Skeletal muscle satellite cell (primary cell): ENCODE data around the gene TTR.

Experiments used
- H3K27me3 ChIP-seq: 2 replicates; pipeline ENCODE4 v1.7.0; 2013; ENCODE audit warnings: low read length; ENCODE audit not compliant: control insufficient read depth, insufficient read depth
- H3K36me3 ChIP-seq: 2 replicates; pipeline ENCODE4 v1.7.0; 2013; ENCODE audit warnings: mild to moderate bottlenecking, control low read depth, low read length; ENCODE audit not compliant: insufficient read depth
- H3K4me1 ChIP-seq: 2 replicates; pipeline ENCODE4 v1.7.0; 2013; ENCODE audit warnings: low read length; ENCODE audit not compliant: control insufficient read depth, insufficient read depth
- H3K4me2 ChIP-seq: 2 replicates; pipeline ENCODE4 v1.7.0; 2013; ENCODE audit warnings: mild to moderate bottlenecking, low read length
- H3K4me3 ChIP-seq: 2 replicates; pipeline ENCODE4 v1.7.0; 2013; ENCODE audit warnings: low read length
- H3K9ac ChIP-seq: 2 replicates; pipeline ENCODE4 v1.7.0; 2013; ENCODE audit warnings: mild to moderate bottlenecking, low read depth, low read length, moderate library complexity
- H3K9me3 ChIP-seq: replicated peaks from 2 replicates; pipeline ENCODE4 v1.7.0; 2013; ENCODE audit warnings: mild to moderate bottlenecking, control low read depth, low read length

Gene TTR

GRCh38 chr18:31565345-31565744, 26.3 kb upstream of the TTR start:
- no peaks in the 10 kb centered on the region for H3K36me3 ChIP-seq
- H3K9ac ChIP-seq, result no peak overlapping the region
- H3K4me2 ChIP-seq, result no peak overlapping the region
- H3K4me1 ChIP-seq, result no peaks in the 10 kb centered on the region
- H3K9me3 ChIP-seq, result no peaks in the 10 kb centered on the region
- H3K27me3 ChIP-seq, result peaks cover 4% of the 10 kb centered on the region
- H3K4me3 ChIP-seq, result no peak overlapping the region

- no peak overlapping the region for H3K4me3 ChIP-seq
- H3K36me3 ChIP-seq, result no peaks in the 10 kb centered on the region
- H3K9ac ChIP-seq, result no peak overlapping the region
- H3K4me2 ChIP-seq, result no peak overlapping the region
- H3K27me3 ChIP-seq, result peaks cover 4% of the 10 kb centered on the region
- no peaks in the 10 kb centered on the region for H3K9me3 ChIP-seq
- H3K4me1 ChIP-seq, result no peaks in the 10 kb centered on the region
Observed at GRCh38 chr18:31565782-31566512, 25.7 kb upstream of the TTR start.

DNA sequence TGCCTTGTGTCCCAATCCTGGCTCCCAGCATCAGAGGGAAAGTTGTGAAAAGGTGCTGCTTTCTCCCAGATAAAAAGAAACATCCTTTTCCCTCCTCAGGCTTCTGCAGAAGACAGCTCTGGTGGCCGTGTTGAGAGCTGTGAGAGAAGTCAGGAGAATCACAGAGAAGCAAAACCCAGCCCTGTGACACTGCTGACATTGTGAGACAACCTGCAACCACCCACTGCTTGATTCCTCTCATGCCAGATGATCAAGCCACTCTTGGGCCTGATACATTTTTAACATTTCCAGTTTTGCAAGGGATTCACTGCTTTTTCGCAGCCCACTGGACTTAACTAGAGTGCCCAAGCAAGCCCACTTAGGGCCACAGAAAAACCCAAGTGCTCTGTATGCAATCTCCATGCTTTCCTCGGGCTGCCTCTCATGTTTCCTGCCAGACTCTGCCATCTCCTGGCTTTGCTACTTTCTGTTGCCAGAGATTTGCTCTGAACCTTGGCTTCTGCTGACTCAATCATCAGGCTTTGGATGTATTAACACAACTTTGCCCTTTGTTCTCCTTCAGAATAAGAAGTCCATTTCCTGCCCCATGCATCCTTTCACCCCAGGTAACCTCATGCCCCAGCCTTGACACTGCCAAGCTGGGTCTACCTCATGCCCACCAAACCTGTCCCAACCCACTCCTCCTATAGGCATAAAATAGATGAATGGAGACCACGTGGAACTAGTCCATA, 24.9 kb upstream of the TTR start:
- H3K4me1 ChIP-seq, result no peaks in the 10 kb centered on the region
- H3K9ac ChIP-seq, result no peak overlapping the region
- no peak overlapping the region for H3K4me2 ChIP-seq
- H3K9me3 ChIP-seq, result no peaks in the 10 kb centered on the region
- no peaks in the 10 kb centered on the region for H3K36me3 ChIP-seq
- no peak overlapping the region for H3K4me3 ChIP-seq
- peaks cover 4% of the 10 kb centered on the region for H3K27me3 ChIP-seq

GRCh38 chr18:31572368-31572767, 19.3 kb upstream of the TTR start:
- Histone ChIP-seq H3K4me3 (no peak overlapping the region), H3K4me1 (no peaks in the 10 kb centered on the region), H3K27me3 (no peaks in the 10 kb centered on the region), H3K36me3 (no peaks in the 10 kb centered on the region), H3K9me3 (no peaks in the 10 kb centered on the region), H3K9ac (no peak overlapping the region), H3K4me2 (no peak overlapping the region)

DNA sequence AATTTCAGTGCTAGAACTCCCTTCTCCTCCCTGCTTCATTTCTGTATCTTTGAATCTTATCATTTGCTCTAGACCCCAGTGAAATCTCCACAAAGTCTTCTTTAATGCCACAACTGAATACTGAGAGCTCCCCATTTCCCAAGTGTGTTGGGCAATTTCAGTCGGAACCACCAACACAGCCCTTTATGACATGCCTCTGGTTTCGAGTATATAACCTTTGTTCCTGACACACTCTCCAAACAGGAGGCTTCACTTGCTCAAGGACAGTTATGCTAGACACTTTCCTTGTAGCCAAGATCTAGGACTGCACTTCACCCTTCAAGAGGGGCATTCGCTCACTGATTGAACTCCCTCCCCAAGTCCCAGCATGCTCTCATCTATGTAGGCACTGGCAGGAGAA, 18.6 kb upstream of the TTR start:
- no peaks in the 10 kb centered on the region for H3K4me1 ChIP-seq
- H3K36me3 ChIP-seq, result no peaks in the 10 kb centered on the region
- H3K27me3 ChIP-seq, result no peaks in the 10 kb centered on the region
- H3K4me2 ChIP-seq, result no peak overlapping the region
- H3K4me3 ChIP-seq, result no peak overlapping the region
- no peak overlapping the region for H3K9ac ChIP-seq
- H3K9me3 ChIP-seq, result no peaks in the 10 kb centered on the region

DNA sequence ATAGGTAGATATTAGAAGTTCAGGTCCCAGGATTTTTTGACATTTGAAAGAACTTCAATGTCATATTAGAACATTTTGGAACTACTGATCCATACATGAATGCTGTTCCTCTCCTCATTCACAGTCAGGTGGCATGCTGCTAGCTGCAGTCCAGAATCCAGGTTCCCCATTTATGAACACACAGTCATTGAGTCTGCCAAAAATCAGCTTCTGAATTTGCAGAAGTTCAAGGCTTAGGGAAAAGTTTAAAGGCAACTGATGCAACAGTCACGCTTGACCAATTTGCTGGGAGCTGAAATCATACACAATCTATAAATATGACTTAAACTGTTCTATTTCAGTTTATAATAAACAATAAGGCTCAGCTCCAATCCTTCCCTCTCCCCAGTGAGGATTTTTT, 17.3 kb upstream of the TTR start:
- H3K36me3 ChIP-seq, result no peaks in the 10 kb centered on the region
- H3K4me1 ChIP-seq, result no peaks in the 10 kb centered on the region
- H3K9ac ChIP-seq, result no peak overlapping the region
- no peak overlapping the region for H3K4me3 ChIP-seq
- no peaks in the 10 kb centered on the region for H3K9me3 ChIP-seq
- no peak overlapping the region for H3K4me2 ChIP-seq
- no peaks in the 10 kb centered on the region for H3K27me3 ChIP-seq

DNA sequence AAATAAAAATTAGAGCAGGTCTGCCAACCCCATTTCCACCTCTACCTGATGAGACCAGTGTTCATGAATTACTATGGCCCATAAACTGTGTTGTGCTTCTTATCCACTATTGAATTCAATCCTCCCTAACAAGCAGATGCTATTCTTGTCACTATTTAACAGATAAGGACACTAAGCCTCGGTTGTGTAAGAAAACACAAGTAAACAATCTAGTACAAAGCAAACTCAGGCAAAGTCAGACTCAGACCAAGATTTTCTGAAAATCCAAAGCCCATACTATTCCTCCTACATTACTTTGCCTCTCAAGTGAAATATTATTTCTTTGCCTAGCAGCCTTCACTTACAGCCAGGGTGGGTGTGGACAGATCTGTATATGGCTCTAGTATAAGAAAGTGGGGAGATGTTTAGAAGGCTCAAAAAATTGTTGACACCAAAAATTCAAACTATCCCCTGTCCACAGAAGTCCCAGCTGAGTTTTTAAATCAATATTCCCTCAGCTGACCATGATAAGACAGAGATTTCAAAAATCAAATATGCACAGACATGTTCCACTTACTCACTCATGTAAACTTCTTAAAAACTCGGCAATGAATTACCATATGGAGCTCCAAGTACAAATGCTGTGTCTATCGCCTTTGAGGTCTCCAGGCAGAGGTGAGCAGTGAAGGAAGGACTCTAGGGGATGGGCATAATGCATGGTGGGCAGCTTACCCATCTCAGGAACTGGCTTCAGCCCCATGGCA, 16.0 kb upstream of the TTR start:
- Histone ChIP-seq H3K4me2 (no peak overlapping the region), H3K4me1 (no peaks in the 10 kb centered on the region), H3K9me3 (no peaks in the 10 kb centered on the region), H3K27me3 (no peaks in the 10 kb centered on the region), H3K9ac (no peak overlapping the region), H3K4me3 (no peak overlapping the region), H3K36me3 (no peaks in the 10 kb centered on the region)

GRCh38 chr18:31576670-31577069, 15.0 kb upstream of the TTR start:
- Histone ChIP-seq H3K9me3 (no peaks in the 10 kb centered on the region), H3K36me3 (no peaks in the 10 kb centered on the region), H3K9ac (no peak overlapping the region), H3K4me2 (no peak overlapping the region), H3K4me1 (no peaks in the 10 kb centered on the region), H3K27me3 (no peaks in the 10 kb centered on the region), H3K4me3 (no peak overlapping the region)

- no peak overlapping the region for H3K9ac ChIP-seq
Observed at GRCh38 chr18:31577195-31577594, 14.5 kb upstream of the TTR start.

DNA sequence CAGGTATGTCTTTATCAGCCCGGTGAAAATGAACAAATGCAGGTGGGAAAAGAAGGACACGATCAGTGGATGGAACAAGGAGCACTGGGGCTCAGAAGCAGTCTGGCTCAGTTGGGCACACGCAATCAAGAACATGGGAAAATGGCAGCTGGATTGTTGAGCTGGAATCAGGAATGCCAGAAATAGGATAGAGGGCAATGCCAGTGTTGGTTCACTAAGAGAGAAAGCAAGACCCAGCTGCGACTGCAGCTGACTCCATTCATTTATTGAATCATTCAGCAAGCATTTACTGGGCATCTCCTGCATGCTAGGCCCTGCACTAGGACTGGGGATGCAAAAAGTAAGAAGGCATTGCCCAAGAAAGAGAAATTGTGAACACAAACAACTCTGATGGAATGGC, 13.6 kb upstream of the TTR start:
- Histone ChIP-seq H3K4me2 (no peak overlapping the region), H3K27me3 (no peaks in the 10 kb centered on the region), H3K4me1 (no peaks in the 10 kb centered on the region), H3K36me3 (no peaks in the 10 kb centered on the region), H3K9me3 (no peaks in the 10 kb centered on the region), H3K4me3 (no peak overlapping the region), H3K9ac (no peak overlapping the region)

More at GRCh38 chr18:31577195-31577594, 14.5 kb upstream of the TTR start:
- Histone ChIP-seq H3K36me3 (no peaks in the 10 kb centered on the region), H3K4me3 (no peak overlapping the region), H3K9me3 (no peaks in the 10 kb centered on the region), H3K27me3 (no peaks in the 10 kb centered on the region), H3K4me1 (no peaks in the 10 kb centered on the region), H3K4me2 (no peak overlapping the region)

DNA sequence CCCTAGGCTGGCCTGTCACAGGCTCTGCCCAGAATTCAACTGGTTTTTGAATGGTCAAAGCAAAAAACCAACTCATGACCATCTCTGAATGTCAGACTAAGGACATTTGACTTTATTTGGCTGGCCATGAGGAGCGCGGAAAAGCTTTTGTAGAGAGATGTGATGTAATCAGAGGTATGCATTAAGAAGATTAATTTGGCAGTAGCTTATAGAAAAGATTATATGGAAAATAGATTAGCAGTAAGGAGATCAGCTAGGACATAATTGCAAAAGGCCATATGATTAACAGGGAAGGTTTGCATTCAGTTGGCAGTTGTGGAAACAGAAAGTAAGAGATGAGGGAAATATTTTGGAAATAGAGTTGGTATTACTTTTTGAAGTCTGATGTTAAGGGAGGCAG, 12.3 kb upstream of the TTR start:
- H3K4me2 ChIP-seq, result no peak overlapping the region
- H3K4me1 ChIP-seq, result no peaks in the 10 kb centered on the region
- H3K9me3 ChIP-seq, result no peaks in the 10 kb centered on the region
- H3K4me3 ChIP-seq, result no peak overlapping the region
- no peak overlapping the region for H3K9ac ChIP-seq
- no peaks in the 10 kb centered on the region for H3K36me3 ChIP-seq
- H3K27me3 ChIP-seq, result no peaks in the 10 kb centered on the region
